Lung microvascular endothelial cell (primary cell): Measurements from ENCODE around the gene PPP1R9B. TPM values are rescaled to one million over a fixed set of nuclear protein-coding genes. Genes with fewer than 3 reads are reported as not detected.

Experiments
- DNase-seq, 2 donors: peaks; one replicate each; pipeline versions ENCODE4 v3.0.0 to v3.0.0-alpha.2; 2010; ENCODE audit warnings: low read depth in 2 of 2
- total RNA-seq: library from RNA; depleted of rRNA; stranded (reverse); fragments of >200 nt; gene quantifications from 2 replicates; pipeline ENCODE4 v1.2.1, GENCODE V29; 2014

The PPP1R9B gene
- total RNA-seq, 1 donor from 2014 or later = 25.8 TPM

GRCh38 chr17:50143461-50144176, 6.9 kb downstream of the PPP1R9B start:
- DNase-seq = no peak

- DNase-seq = no peak
Measured at GRCh38 chr17:50141745-50142110, 8.7 kb downstream of the PPP1R9B start.

- DNase-seq = no peak
Measured at GRCh38 chr17:50141026-50141744, 9.3 kb downstream of the PPP1R9B start.

- peak; percentile 86 to 90 for DNase-seq
Measured at GRCh38 chr17:50139950-50140885, 10.3 kb downstream of the PPP1R9B start.

GRCh38 chr17:50139185-50139783, 11.2 kb downstream of the PPP1R9B start:
- DNase-seq = no peak

- DNase-seq = no peak
Measured at GRCh38 chr17:50137042-50137441, 13.4 kb downstream of the PPP1R9B start.

- DNase-seq = no peak
Measured at GRCh38 chr17:50136096-50136687, 14.3 kb downstream of the PPP1R9B start.

- no peak for DNase-seq
Measured at GRCh38 chr17:50135316-50136095, 15.0 kb downstream of the PPP1R9B start.

- DNase-seq = no peak
Measured at GRCh38 chr17:50134206-50135110, 16.0 kb downstream of the PPP1R9B start.

- DNase-seq = no peak
Measured at GRCh38 chr17:50133769-50134099, 16.7 kb downstream of the PPP1R9B start.

GRCh38 chr17:50133028-50133768, 17.3 kb downstream of the PPP1R9B start:
- no peak for DNase-seq

GRCh38 chr17:50132104-50132794, 18.2 kb downstream of the PPP1R9B start:
- no peak for DNase-seq

- peak in 1 of 2 donors; percentile 32 for DNase-seq
Measured at GRCh38 chr17:50130559-50131305, 19.7 kb downstream of the PPP1R9B start.

- peak; percentile 57 to 70 for DNase-seq
Measured at GRCh38 chr17:50129728-50130558, 20.5 kb downstream of the PPP1R9B start, which contains the start of gene SAMD14. Gene SAMD14 (minus strand): TSS chr17:50130160. CDS start chr17:50124959, 5,201 bp downstream.

- no peak for DNase-seq
Measured at GRCh38 chr17:50129353-50129727, 21.1 kb downstream of the PPP1R9B start.
